ENCODE data around the gene LOXL4. TPM values are rescaled to one million over a fixed set of nuclear protein-coding genes. Genes with fewer than 3 reads are reported as not detected.

Gene LOXL4
- polyA plus RNA-seq (ENCODE audit: insufficient read length in 3 of 3) = 1 to 10 TPM; 3.6 to 4.9 (median 3.9) TPM

DNA sequence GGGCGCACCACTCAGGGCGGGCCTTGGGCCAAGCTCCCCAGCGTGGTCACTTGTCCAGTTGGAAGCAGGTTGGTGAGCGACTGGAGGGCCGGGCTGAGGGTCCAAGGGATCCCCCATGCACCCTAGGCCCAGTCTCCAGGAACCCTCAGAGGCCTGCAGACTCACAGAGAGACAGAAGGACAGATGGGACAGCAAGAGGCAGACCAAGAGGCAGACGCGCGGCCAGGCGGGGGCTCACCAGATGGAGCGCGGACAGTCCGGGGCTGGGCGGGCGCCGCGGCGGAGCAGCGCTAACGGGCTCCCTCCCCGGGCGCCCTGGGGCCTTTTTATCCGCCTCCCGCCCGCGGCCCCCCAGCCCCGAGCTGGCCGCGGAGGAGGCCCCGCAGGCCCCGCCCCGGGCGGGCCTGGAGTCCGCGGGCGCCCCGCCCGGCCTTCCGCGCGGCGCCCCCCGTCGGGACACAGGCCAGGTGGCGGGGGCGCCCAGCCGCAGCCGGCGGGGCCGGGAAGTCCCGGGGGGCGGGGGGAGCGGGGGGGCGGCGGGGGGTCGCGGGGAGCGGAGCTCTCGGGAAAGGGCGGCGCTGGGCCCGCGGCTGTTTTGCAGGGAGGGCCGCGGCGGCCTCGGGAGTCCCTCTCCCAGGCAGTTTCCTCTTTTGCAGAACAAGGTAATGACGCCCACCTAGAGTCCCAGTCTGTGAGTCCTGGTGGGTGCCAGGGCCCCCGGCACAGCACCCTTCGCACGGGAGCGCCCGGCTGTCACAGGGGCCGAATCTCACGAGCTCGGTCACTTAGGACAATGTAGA, at the start of gene LOXL4:
LOXL4 (minus strand) TSS at position 301 of the 800 bp plus-strand sequence. CDS start 5,175 bp downstream, outside the sequence.
- DNase-seq (ENCODE audit: low read depth in 3 of 3, low spot score in 2 of 3) = no peak

DNA sequence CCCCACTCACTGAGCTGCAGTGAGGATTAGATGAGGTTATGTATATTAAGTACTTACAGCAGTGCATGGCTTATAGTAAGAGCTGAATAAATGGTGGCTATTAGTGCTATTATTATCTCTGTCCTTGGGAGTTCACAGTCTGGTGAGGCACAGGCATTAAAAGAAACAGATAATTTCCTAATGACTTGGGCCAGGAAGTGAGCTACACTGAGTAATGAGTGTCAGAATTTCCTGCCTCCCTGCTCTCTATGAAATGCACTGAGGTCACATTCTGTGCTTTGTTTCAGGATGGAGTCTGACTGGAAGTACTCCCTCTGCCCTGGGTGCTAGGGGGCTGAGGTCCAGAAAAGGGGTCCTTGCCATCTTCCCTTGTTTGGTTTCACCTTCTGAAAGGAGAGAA, 48.7 kb upstream of the LOXL4 start:
- DNase-seq (ENCODE audit: low read depth in 3 of 3, low spot score in 2 of 3) = no peak

DNA sequence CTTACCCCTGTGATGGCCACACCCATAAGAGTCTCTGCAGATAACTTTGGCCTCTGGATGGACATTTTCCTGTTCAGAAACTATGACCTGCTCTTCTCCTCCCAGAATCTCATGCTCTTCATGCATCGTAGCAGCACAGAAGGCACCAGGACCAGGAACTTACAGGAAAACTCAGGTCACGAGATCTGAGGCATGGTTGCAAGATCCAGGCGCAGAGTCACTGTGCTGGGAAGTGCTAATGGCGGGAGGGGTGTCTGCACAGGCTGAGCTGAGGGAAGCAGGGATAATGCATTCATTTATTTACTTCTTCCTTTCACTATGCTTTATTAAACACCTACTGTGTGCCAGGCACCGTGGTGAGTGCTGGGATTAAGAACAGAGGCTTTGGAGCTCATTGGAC, 48.2 kb upstream of the LOXL4 start:
- DNase-seq (ENCODE audit: low read depth in 3 of 3, low spot score in 2 of 3) = no peak

DNA sequence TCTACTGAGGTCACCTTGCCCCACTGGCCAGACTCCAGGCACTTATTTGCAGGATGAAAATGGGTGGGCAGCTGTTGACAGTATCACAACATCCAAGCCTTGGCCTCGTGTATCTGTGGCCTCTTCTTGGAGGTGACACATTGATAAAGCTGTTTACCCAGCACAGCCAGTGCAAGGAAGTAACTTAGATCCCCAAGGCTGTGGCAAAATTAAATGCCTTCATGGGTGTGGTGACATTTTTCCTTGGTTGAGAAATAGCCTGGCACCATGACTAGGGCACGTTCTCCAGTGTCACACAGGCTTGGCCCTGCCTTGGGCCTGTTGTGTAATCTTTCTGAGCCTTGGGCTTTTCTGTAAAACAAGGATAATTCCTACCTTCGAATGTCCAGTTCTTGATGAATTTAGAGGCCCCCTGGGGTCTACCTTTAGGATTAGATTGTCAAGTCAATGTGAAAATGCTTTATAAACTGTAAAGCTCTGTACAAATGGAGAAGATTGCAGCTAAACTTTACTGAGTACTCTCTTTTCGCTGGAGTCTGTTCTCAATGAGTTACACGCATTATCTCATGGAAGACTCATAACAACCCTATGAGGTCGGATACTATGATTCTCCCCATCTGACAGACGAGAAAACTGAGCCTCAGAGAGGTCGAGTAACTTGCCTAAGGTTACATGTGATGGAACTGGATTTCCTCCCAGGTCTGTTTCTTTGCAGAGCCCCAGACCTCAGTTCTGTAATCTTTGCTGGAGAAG, 46.7 kb upstream of the LOXL4 start:
- DNase-seq (ENCODE audit: low read depth in 3 of 3, low spot score in 2 of 3) = no peak

DNA sequence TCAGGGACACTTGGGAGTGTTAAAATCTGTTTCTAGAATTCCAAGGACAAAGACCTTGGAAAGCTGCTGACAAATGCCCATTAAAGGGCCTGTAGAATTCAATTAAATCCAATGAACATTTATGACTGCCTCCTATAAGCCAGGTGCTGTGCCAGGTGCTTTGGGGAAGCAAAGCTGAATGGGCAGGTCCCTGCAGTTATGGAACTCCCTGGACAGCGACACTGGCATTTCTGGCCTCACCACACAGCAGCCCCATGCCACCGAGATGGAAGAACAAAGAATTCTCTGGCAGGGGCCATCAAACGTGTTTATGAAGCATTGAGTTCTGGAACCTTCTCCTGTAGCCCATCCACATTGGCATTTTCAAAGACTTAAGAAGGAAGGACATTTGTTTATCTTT, 45.6 kb upstream of the LOXL4 start:
- no peak for DNase-seq (ENCODE audit: low read depth in 3 of 3, low spot score in 2 of 3)

DNA sequence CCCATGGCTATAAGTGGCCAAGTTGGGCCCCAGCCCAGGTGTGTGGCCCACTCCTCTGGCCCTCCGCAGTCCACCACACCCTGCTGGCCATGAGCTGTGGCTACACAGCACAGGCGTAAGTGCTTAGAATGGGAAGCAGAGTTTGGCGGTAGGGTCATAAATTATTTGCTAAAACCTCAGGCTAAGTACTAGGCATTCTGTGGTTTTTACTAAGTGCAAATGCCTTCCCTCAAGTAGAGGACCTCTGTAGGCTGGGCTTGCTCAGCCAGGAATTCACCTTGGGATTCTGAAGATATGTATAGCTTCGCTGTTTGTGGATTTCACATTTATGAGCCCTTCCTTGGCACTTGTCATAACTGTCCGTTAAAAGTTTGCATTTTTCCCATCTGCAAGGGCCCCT, 44.8 kb upstream of the LOXL4 start:
- no peak for DNase-seq (ENCODE audit: low read depth in 3 of 3, low spot score in 2 of 3)

DNA sequence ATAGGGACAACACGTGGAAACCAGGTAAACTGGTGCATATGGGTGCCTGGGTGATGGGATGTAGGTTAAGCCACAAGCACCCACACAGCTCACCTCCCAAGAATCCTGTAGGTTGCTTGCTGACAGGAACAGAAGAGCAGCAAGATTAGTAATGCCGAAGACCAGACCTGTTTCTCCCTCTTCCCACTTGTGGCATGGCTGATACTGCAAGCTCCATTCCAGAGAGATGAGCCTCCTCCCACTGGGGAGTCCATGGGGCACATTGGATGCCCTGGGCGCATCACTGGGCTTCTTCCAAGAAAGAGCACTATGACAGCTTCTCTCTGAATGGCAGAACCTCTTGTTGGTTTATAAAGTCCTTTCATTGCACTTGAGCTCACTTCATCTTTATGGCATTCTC, 44.4 kb upstream of the LOXL4 start:
- no peak for DNase-seq (ENCODE audit: low read depth in 3 of 3, low spot score in 2 of 3)

DNA sequence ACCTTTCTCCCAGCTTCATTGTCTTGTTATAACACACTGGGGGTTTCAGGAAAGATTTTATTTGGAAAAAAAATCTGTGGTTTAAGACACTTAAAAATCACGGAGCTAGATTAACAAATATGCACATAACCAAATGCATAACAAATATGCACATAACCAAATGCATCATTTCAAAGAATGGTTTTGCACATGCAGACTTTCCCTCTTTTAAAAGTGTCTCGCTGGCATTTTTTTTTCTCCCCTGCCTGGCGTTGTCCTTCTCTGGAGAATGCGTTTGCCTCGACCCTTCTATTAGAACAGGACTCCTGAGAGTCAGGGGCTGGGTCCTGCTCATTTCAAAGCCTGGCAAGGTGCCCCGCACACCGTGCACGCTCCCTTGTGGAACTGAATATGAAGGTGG, 42.7 kb upstream of the LOXL4 start:
- no peak for DNase-seq (ENCODE audit: low read depth in 3 of 3, low spot score in 2 of 3)

DNA sequence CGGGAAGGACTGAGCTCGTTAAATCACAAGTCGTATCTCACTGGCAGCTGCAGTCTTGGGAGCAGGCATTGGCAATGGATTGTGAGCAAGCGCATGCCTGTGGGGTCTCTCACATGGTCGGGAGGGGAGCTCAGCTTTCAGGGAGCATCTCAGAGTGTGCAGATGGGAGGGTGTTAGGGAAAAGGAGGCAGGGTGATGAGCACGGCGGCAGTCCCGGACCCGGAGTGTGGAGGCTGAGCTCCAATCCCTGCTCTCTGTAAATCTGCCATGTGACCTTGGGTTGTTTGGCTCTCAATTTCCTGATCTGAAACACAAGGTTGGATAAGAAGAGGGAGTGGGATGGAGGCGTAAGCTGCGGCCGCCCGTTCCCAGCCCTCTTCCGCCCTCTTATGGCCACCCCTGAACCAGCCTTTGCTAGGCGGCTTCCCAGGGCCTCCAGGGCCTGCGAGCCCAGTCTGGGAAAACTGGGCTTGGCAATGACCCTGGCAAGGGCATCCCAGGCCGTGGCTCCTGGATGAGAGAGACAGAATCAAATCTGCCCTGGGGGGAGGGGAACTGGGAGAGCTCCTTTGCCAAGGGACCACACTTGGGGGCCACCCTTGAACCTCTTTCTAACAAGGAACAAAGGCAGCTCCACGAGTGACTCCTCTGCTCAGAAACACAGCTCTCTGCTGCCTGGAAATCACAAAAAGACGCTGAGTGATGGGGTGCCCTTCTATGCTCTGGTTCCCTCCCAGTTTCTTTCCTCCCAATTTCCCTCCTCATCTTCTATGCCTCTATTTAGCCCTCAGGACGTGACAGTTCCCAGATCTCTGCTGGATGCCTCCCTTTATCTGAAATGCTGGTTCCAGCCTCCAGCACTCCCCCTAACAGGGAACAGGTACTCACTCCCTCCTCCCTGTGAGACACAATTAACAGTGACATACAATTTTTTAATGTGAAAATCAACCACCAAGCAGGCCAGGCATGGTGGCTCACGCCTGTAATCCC, 41.7 kb upstream of the LOXL4 start:
- peak in 2 of 3 donors; percentile 56 to 57 for DNase-seq (ENCODE audit: low read depth in 3 of 3, low spot score in 2 of 3)

DNA sequence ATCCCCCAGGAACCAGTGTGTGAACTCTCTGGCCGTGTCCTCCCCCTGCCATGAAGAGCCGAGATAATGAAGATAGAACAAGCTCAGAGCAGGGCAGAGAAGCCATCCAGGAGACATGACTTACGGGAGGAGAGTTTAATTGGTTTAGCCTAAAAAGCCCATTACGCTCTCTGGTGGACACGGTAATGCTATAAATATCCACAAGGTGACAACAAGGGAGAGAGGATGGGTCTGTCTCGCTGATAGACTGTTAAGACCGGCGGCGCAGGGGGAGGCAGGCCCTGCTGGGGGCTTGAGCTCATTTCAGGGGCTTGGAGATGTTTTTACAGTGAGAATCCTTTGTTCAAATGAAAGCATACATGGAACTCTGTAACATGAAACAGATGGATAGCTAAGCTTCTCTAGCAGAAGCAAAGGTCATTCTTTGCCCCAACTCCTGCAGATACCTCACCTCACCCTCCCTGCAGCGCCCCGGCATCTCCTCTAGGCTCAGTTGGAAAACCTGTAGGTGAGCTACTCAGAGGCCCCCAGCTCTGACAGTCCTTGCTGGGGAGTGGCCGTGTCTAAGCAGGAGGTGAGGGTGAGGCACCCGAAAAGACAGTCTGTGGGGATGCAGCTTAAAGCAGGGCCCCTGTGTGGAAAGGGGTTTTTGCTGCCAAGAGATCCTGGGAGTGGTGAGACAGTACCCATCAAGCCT, 40.8 kb upstream of the LOXL4 start:
- DNase-seq (ENCODE audit: low read depth in 3 of 3, low spot score in 2 of 3) = no peak

DNA sequence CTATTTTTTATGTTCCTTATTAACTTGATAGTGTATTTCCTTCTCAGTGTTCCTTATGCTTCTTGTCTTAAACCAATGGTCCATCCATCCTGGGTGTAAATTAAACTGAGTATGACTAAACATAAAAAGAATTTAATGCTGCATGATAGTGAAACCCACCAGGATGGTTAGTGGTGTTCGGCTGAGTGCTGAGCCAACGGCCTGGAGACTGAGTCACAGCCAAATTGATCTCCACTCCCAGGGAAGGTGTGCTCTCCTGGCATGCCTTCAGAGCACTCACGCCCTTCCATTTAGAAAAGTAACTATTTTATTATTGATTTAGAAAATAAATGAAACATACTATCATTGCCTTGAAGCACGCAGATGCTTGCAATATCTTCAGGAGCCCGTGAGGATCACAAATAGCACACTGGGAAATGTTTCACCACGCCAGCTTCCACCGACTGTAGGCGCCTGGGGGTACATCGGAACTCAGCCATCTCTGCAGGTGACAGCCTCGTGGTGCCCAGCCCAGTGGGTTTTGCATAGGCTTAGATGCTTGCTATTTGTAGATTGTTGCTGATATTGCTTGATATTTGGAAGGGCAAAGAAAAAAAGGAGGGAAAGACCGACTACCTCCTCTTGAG, 40.0 kb upstream of the LOXL4 start:
- no peak for DNase-seq (ENCODE audit: low read depth in 3 of 3, low spot score in 2 of 3)

DNA sequence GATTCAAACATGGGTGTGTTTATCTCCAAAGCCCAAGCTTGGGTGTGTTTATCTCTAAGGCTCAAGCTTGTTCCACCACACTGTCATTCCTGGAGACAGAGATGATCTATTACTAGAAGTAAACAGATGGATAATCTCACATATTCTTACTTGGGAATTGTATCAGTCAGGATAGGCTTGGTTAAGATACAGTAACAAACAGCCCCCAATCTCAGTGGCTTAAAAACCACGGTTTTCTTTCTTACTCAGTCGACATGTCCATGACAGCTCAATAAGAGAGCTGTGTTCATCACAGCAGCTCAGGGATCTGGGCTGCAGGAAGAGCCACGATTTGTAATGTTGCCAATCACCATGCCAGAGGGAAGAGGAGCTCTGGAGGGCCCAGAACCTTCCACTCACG, 38.5 kb upstream of the LOXL4 start:
- DNase-seq (ENCODE audit: low read depth in 3 of 3, low spot score in 2 of 3) = no peak

DNA sequence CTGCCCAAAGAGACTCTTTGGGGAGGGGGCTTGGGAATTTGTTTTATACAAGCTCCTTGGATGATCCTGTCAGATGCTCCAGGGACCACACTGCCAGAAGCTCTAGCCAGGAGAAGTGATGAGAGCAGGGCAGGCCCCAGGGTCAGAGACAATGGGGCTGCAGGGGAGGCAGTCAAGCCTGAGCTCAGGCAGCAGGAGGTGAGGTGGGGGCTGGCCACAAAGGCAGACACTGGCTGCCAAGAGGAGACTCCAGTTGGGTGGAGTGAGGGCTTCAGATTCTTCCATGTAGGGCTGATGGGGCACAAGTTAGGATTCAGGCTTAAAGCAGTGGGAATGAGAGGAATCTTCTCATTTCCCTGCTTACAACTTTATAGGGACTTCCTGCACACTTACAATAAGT, 35.6 kb upstream of the LOXL4 start:
- no peak for DNase-seq (ENCODE audit: low read depth in 3 of 3, low spot score in 2 of 3)

DNA sequence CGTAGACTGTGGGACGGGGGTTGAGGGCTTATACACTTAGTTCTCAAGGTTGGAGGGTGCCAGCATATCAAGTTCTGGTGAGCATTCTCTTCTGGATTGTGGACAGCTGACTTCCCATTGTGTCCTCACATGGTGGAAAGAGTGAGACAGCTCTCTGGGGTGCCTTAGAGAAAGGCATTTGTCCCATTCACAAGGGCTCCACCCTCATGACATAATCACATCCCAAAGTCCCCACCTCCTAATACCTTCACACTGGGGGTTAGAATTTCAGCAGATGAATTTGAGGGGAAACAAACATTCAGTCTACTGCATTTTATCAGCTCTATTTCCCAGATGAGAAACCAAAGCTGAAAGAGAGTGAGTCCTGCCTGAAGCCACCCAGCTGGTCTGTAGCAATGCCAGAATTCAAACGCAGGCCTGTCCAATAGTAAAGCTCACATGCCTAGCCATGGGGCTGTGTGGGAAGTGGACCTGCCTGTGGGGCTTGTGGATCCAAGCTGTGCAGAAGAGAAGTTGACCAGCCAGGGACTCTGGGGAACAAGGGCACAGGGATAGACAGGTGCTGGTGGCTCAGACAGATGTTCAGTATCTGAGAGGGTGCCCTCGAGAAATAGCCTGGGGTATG, 34.9 kb upstream of the LOXL4 start:
- no peak for DNase-seq (ENCODE audit: low read depth in 3 of 3, low spot score in 2 of 3)

DNA sequence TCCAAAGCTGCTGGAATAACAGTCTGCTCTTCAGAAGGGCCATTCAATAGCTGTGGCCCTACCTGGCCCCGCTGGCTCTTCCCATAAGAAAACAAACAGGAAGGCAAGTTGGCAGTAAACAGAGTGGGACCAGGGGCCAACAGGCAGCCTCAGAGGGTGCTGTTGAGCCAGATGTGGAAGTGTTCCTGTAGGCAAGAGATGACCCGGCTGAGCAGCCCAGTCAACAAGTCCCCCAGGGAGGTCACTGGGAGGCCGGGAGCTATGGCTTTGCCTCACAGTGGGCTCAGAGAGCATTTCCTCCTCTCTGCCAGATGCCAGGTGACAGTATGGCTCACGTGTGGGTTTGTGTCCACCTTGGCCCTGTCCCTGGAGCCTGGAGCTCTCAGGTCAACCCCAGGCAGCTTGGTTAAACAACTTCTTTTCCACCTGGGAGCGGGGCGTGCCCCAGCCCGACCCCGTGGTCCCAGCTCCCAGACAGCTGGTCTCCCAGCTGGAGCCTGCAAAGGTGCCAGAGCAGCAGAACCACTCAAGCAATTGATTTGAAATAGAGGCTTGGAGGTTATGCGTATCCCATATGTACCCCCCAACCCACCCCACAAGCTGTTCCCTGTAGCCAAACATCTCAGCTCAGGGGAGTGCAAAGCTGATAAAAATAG, 33.8 kb upstream of the LOXL4 start:
- no peak for DNase-seq (ENCODE audit: low read depth in 3 of 3, low spot score in 2 of 3)

DNA sequence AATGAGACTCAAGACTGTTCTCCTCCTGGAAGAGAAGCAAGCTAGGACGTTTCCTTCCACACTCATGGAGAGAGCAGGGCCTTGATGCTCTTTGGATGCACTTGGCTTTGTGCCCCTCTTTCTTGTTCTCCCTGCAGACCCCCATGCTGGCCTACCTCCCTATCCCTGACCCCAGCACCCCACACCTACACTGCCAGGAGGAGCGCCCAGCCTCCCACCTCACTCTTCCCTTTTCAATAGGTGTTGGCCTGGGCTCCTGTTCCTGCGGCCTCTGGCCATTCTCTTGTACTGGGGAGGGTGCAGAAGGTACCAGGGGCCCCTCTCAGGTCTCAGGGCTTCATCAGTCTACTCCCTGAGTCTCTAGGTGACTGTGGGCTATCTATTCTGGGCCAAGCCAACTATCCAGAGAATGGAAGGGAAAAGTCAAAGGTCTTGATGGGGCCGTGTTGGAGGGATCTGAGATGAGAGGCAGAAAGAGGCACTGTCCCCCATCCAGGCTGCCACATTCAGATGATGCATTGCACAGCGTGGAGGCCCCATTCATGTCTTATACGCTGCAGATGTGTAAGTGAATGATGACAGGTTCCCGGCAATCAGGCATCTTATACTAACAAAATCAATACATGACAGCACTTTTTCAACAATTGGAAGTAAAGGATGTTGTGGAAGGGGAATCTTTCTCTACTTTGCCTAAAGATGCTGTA, 32.7 kb upstream of the LOXL4 start:
- no peak for DNase-seq (ENCODE audit: low read depth in 3 of 3, low spot score in 2 of 3)

DNA sequence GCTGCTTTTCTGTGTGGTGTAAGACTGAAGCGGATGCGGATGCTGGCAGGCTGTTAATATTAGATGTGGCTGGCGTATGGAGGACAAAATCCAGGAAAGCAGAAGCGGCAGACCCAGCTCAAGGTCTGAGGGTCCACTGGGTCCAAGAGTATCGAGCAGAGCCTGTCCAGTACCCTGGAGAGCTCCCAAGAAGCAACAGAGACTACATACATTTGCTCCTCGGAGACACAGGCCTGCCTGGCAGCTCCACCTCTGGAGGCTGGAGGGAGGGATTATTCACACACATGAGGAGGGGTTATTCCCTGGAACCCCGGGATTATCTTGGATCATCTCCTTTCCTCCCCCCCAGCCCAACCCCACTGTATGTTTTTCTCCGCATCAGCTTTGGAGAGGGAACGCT, 31.3 kb upstream of the LOXL4 start:
- no peak for DNase-seq (ENCODE audit: low read depth in 3 of 3, low spot score in 2 of 3)

DNA sequence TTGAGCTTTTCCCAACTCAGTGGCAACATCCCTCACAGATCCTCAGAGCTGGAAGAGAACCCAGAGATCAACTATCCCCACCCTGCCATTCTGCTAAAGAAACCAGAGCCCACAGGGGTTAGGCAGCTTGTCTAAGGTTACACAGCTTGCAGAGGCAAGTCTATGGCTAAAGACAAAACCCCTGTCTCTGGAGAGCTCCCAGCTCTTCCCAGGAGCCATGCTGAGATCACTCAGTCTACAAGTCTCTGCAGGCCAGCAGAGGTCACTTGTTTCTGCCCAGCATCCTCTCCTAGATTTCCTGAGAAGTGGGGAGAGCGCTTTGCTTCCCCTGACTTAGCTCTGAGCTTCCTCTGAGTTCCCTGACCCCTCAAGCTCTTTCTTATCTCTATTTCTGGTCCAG, 28.5 kb upstream of the LOXL4 start:
- no peak for DNase-seq (ENCODE audit: low read depth in 3 of 3, low spot score in 2 of 3)

All from right renal cortex interstitium (tissue), 3 donors.